Ureter (tissue), 1 donor: ENCODE data around the gene KSR1. TPM values are rescaled to one million over a fixed set of nuclear protein-coding genes. Genes with fewer than 3 reads are reported as not detected.
"Not testable (repeated sequence)": the region's sequence is repeated elsewhere in the genome, so short reads cannot be mapped to it uniquely, and the experiment has no call there.

Experiments
- DNase-seq: peaks from one replicate; pipeline ENCODE4 v3.0.0-alpha.2; 2020; ENCODE audit warnings: low spot score
- total RNA-seq: library from RNA; stranded (reverse); gene quantifications from one replicate; pipeline ENCODE4 v1.2.4, GENCODE V29; 2023
- donor health status: DM: yes; HTN: yes; CAD: no.

Gene KSR1
- total RNA-seq, 1 donor from 2014 or later: 61.9 TPM

DNA sequence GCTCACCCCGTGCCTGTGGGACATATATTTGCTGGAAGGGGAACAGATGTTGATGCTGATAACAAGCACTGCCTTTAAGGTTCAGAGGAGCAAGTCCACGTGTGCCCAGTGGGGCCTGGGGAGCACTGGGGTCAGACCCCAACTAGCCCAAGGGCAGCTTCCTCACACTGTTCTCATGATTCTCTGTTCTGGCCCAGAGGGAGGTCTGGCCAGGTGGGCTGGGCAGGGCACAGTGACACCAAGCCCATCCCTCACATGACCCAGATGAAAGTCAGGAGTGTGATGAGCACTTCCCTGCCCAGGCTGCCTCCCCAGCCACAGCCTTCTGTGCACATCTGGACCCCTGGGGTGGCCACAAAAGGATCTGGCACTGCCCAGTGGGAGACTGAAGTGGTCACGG, 29.8 kb upstream of the KSR1 start:
- DNase-seq: not testable (repeated sequence)

DNA sequence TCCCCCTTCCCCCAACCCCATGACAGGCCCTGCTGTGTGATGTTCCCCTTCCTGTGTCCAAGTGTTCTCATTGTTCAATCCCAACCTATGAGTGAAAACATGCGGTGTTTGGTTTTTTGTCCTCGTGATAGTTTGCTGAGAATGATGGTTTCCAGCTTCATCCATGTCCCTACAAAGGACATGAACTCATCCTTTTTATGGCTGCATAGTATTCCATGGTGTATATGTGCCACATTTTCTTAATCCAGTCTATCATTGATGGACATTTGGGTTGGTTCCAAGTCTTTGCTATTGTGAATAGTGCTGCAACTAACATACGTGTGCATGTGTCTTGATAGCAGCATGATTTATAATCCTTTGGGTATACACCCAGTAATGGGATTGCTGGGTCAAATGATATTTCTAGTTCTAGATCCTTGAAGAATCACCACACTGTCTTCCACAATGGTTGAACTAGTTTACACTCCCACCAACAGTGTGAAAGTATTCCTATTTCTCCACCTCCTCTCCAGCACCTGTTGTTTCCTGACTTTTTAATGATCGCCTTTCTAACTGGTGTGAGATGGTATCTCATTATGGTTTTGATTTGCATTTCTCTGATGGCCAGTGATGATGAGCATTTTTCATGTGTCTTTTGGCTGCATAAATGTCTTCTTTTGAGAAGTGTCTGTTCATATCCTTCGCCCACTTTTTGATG, 28.9 kb upstream of the KSR1 start:
- DNase-seq: not testable (repeated sequence)

GRCh38 chr17:27428781-27429505, 27.3 kb upstream of the KSR1 start:
- no peak for DNase-seq

- DNase-seq: no peak
These were observed 26.4 kb upstream of the KSR1 start for GRCh38 chr17:27429666-27430382.

GRCh38 chr17:27430383-27430840, 25.8 kb upstream of the KSR1 start:
- DNase-seq: no peak

DNA sequence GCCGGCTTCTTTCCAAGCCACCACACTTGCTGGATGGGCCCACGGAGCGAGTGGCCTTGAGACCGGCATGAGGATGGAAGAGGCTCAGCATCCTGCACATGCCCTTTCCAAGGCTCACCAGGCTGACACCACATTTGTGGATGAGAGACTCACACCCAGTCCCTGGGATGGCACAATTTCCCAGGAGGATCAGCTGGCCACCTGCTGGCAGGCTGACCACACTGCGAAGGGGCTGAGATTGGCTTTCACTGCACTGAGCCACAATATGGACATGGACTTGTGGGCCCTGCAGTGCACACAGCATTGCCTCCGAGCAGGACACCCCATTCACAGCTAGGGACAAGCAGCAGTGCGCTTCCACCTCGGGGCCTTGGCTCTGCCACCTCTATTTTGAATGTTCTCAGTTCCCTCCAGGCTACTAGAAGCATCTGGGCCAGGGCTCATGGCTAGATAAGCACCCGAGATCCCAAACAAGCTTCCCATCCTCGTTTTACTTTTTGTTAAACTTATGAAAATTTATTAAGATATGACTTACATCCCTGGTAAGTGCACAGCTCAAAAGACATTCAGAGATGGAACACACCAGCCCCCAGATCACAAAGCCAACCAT, 25.3 kb upstream of the KSR1 start:
- peak; percentile 52 for DNase-seq

GRCh38 chr17:27433521-27433920, 22.7 kb upstream of the KSR1 start:
- no peak for DNase-seq

DNA sequence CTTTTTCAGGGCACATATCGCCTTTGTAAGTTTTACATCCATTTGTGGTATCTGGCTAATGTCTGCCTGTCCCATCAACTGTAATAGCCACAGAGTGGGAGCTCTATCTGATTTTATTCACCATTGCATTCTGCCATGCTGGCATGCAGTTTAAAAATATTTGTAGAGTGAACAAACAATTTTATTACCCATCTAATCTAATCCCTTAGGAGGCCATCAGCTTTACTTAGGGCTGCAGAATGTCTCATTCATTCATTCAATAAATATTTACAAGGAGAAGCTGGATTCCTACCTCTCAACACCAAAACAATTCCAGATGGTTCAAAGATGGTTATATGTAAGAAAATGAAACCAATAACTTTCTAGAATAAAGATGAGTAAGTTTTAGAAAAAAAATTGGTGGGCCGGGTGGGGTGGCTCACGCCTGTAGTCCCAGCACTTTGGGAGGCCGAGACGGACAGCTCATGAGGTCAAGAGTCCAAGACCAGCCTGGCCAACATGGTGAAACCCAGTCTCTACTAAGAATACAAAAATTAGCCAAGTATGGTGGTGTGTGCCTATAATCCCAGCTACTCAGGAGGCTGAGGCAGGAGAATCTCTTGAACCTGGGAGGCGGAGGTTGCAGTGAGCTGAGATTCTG, 20.7 kb upstream of the KSR1 start:
- DNase-seq: not testable (repeated sequence)

- no peak for DNase-seq
These were observed 17.8 kb upstream of the KSR1 start for GRCh38 chr17:27438348-27438998.

- DNase-seq: no peak
These were observed 16.9 kb upstream of the KSR1 start for GRCh38 chr17:27439342-27439741.

DNA sequence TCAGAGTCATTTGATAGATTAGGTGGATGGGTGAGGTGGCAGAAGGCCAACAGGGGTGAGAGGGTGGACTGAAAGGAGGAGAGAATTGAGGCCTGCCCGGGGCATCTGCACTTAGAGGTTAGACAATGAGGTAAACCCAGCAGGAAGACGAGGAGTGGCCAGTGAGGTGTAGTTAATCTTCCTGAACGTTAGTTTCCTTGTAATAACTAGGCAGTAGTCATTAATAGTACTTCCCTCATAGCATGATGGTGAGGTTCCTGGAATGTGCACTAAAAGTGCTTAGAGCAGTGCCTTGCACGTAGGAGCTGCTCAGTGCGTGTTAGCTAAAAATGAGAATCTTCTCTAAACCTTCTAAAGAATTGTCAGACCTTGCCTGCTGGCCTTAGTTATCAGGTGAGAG, 13.5 kb upstream of the KSR1 start:
- no peak for DNase-seq

DNA sequence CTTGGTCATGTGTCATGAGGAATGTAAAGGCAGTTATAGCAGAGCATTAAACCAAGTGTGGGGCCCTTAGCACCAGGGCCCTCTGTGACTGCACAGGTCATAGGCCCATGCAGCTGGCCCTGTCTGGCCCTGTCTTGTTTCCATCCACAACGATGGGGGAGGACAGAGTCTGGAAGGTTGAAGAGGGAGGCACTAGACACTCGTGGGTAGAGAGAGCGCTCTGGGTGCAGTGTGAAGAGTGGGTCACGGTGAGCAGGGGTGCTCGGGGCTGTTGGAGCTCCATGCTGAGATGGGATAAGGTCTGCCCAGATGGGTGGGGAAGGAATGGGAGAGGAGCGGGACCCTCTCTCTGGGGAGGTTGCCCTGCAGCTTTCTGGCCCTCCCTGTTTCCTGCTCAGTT, 12.8 kb upstream of the KSR1 start:
- no peak for DNase-seq

DNA sequence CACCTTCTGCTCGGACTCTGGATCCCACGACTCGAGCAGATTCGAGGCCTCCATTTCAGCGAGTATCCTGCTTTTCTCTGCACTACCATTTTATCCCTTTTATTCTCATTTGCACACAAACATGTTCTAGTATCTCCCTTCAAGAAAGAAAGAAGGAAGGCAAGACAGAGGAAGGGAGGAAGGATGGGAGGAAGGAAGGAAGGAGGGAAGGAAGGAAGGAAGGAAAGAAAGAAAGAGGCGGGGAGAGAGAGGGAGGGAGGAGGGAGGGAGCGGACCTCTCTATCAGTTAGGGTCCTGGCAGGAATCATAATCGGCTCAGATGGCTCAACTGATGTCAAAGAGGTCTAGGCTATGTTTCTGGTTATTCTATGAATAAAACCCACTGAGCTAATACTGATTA, 10.3 kb upstream of the KSR1 start:
- DNase-seq: no peak

DNA sequence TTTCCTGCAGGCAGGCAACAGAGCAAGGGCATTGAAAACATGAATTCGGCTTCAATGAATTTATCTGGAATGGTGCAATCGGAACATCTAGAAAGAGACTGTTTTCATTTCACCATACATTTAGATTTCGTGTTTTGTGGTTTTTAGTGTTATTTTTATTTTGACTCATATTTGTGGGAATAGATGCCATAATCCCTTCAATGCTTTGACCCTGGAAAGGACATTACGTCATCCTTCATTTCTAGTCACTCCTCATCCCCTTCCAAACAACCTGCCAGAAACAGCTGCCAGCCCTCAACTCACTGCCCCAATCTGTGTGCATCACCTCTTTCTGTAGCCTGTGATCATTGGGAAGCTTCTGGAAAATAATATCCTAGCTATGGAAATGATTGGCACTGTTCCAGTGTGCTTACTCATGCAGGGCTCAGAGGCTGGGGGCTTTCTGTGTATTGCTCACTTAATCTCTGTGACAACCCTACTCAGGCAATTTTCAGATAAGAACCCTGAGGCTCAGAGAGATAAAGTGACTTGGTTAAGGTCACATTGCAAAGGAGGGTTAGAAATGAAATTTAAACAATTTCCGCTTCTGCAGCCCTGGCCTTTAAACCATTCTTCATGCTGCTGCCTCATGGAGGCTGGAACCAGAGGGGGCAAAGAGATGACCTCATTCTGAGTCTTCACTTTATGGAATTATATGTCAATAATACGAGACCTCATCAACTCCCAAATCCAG, 9.5 kb upstream of the KSR1 start:
- DNase-seq: no peak

GRCh38 chr17:27448534-27448933, 7.7 kb upstream of the KSR1 start:
- DNase-seq: not testable (repeated sequence)

- DNase-seq: no peak
These were observed 6.7 kb upstream of the KSR1 start for GRCh38 chr17:27449541-27449940.

DNA sequence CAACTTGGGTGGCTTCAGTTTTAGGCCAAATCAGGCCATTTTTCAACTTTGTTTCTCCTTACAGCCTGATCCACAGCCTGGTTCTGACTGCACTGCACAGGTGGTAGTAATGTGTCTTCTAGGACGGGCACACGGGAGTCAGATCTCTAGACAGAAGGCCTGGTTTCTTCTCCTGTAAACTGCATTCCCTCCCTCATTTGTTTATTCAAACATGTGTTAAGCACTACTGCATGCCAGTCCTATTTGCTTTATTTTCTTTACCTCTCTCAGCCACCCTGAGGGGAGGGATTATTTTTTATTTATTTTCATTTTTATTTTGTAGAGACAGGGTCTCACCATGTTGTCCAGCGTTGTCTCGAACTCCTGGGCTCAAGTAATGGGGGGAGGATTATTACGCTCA, 6.3 kb upstream of the KSR1 start:
- DNase-seq: no peak

DNA sequence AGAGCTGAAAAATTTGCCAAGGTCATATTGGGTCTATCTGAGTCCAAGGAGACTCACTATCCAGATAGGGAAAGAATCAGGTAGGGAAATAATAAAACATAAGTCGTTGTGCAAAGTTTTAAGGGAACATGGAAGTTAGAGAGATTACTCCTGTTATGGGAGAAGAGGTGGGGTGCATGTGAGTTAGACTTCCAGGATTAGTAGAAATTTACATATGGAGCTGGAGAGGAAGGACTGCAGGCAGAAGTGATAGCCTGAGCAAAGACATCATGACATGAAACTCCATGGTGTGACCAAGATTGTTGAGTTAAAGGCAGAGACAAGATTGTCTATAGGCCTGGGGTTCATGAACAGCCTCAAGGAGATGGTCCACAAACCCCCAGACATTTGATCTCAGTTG, 5.8 kb upstream of the KSR1 start:
- DNase-seq: no peak

DNA sequence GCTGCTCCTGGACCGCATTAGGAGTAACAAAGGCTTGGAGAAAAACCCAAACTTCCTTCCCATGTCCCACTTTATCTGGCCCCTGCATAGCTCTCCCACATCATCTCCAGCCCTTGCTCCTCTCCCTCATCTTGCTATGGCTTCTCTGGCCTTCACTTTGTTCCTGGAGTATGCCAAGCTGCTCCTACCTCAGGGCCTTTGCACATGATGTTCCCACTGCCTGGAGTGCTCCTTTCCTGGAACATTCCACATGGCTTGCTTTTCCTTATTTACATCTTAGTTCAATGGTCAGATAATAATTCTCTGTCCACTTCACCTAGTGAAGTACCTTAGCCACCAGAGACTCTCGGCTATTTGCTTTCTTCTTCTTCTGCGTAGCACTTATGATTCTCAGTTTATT, 4.3 kb upstream of the KSR1 start:
- DNase-seq: no peak

- no peak for DNase-seq
These were observed 3.4 kb upstream of the KSR1 start for GRCh38 chr17:27452828-27453227.

GRCh38 chr17:27453471-27453870, 2.8 kb upstream of the KSR1 start:
- no peak for DNase-seq
